Fibroblast of lung (primary cell): ENCODE measurements around the gene TSR3. TPM values are rescaled to one million over a fixed set of nuclear protein-coding genes. Genes with fewer than 3 reads are reported as not detected.

Source experiments
- DNase-seq, 2 donors: peaks; one replicate each; pipeline versions ENCODE4 v3.0.0 to v3.0.0-alpha.2; 2010; ENCODE audit warnings: low read depth in 2 of 2
- H2AFZ ChIP-seq: 2 replicates; pipeline ENCODE4 v1.5.1; 2012; ENCODE audit warnings: low read length, control low read depth, inconsistent platforms
- H3K27ac ChIP-seq: 2 replicates; pipeline ENCODE4 v1.5.1; 2011; ENCODE audit warnings: low read length, control low read depth; ENCODE audit not compliant: insufficient read depth
- H3K27me3 ChIP-seq: 2 replicates; pipeline ENCODE4 v1.5.1; 2011; ENCODE audit warnings: mild to moderate bottlenecking, low read length; ENCODE audit not compliant: control insufficient read depth, insufficient read depth
- H3K36me3 ChIP-seq: 2 replicates; pipeline ENCODE4 v1.5.1; 2011; ENCODE audit warnings: low read length; ENCODE audit not compliant: control insufficient read depth, insufficient read depth
- H3K4me1 ChIP-seq: 2 replicates; pipeline ENCODE4 v1.5.1; 2011; ENCODE audit warnings: low read length; ENCODE audit not compliant: control insufficient read depth, insufficient read depth; ENCODE audit errors: extremely low read depth
- H3K4me2 ChIP-seq: 2 replicates; pipeline ENCODE4 v1.5.1; 2011; ENCODE audit warnings: low read length, control low read depth; ENCODE audit not compliant: insufficient read depth; ENCODE audit errors: extremely low read depth
- H3K4me3 ChIP-seq, 4 experiments: fragments of 200-600 bp in 1 of 4; sonication (generic) in 1 of 4; replicated peaks in 1 of 4; 2 replicates each; pipeline ENCODE4 v1.5.1; 2011 to 2016; ENCODE audit warnings: low read length in 4 of 4, low read depth in 3 of 4, mild to moderate bottlenecking in 3 of 4, control low read depth in 2 of 4, inconsistent platforms in 1 of 4, mixed read lengths in 1 of 4; ENCODE audit not compliant: insufficient read depth in 1 of 4; ENCODE audit errors: control extremely low read depth in 1 of 4
- H3K79me2 ChIP-seq: 2 replicates; pipeline ENCODE4 v1.5.1; 2012; ENCODE audit warnings: mild to moderate bottlenecking, low read length, inconsistent platforms; ENCODE audit not compliant: control insufficient read depth, insufficient read depth
- H3K9ac ChIP-seq: 2 replicates; pipeline ENCODE4 v1.5.1; 2011; ENCODE audit warnings: mild to moderate bottlenecking, low read length, control low read depth; ENCODE audit not compliant: insufficient read depth
- H3K9me3 ChIP-seq: 2 replicates; pipeline ENCODE4 v1.5.1; 2012; ENCODE audit warnings: low read depth, low read length; ENCODE audit not compliant: control insufficient read depth, insufficient read depth
- H4K20me1 ChIP-seq: 2 replicates; pipeline ENCODE4 v1.5.1; 2011; ENCODE audit warnings: low read length; ENCODE audit not compliant: control insufficient read depth, insufficient read depth; ENCODE audit errors: extremely low read depth
- CTCF ChIP-seq, 2 donors: IDR thresholded peaks in 1 of 2; conservative IDR thresholded peaks in 1 of 2; 1 replicate in 1 of 2; 2 replicates in 1 of 2; pipeline ENCODE4 v1.5.1; 2011 to 2012; ENCODE audit warnings: low read length in 2 of 2, control low read depth in 1 of 2, inconsistent platforms in 1 of 2, low read depth in 1 of 2, mild to moderate bottlenecking in 1 of 2
- EZH2 ChIP-seq: IDR thresholded peaks from 2 replicates; pipeline ENCODE4 v1.5.1; 2012; ENCODE audit warnings: low read length, control low read depth, mild to moderate bottlenecking; ENCODE audit errors: missing control alignments
- polyA plus RNA-seq, 2 donors: library from polyadenylated mRNA; depleted of rRNA in 1 of 2; stranded (reverse) in 1 of 2; unstranded in 1 of 2; fragments of >200 nt; gene quantifications; 2 replicates each; pipeline ENCODE4 v1.2.1, GENCODE V29; 2011 to 2012; ENCODE audit warnings: missing spikeins in 1 of 2
- total RNA-seq: library from RNA; depleted of rRNA; stranded (reverse); fragments of >200 nt; gene quantifications from 2 replicates; pipeline ENCODE4 v1.2.1, GENCODE V29; 2014

The TSR3 gene
- total and polyA plus RNA-seq, 2 donors (not counting 1 experiment from before 2014, with no cell fraction given), result 36.2 to 77.6 TPM

- Histone ChIP-seq H3K36me3 (peaks cover 15% of the 10 kb centered on the region), H3K9me3 (no peaks in the 10 kb centered on the region), H3K4me2 (no peak overlapping the region), H3K4me1 (peaks cover 5% of the 10 kb centered on the region), H3K4me3 (no peak overlapping the region), H3K79me2 (peaks cover 21% of the 10 kb centered on the region), H2AFZ (no peak overlapping the region), H4K20me1 (no peaks in the 10 kb centered on the region), H3K27ac (no peak overlapping the region), H3K27me3 (no peaks in the 10 kb centered on the region), H3K9ac (no peak overlapping the region)
- DNase-seq, result no peak
- TF ChIP-seq CTCF (conservative IDR thresholded peaks at IDR 0.05 in 1 of 2, IDR thresholded peaks at IDR 0.05 in 1 of 2; ENCODE audit: low read depth in 1 of 2, low read length in 2 of 2) (no peak), EZH2 (no peak)
Measured at GRCh38 chr16:1347286-1347855, 4.3 kb downstream of the TSR3 start.

- H3K4me2 ChIP-seq, result no peak overlapping the region
- no peaks in the 10 kb centered on the region for H3K27me3 ChIP-seq
- no peak overlapping the region for H3K4me3 ChIP-seq
- H3K9ac ChIP-seq, result no peak overlapping the region
- H3K79me2 ChIP-seq, result peaks cover 15% of the 10 kb centered on the region
- H3K9me3 ChIP-seq, result no peaks in the 10 kb centered on the region
- peaks cover 15% of the 10 kb centered on the region for H3K36me3 ChIP-seq
- H4K20me1 ChIP-seq, result no peaks in the 10 kb centered on the region
- H2AFZ ChIP-seq, result no peak overlapping the region
- peaks cover 5% of the 10 kb centered on the region for H3K4me1 ChIP-seq
- H3K27ac ChIP-seq, result no peak overlapping the region
- DNase-seq, result no peak
- peak in 1 of 2 donors; percentile 4 for TF ChIP-seq CTCF (conservative IDR thresholded peaks at IDR 0.05 in 1 of 2, IDR thresholded peaks at IDR 0.05 in 1 of 2; ENCODE audit: low read depth in 1 of 2, low read length in 2 of 2)
- no peak for TF ChIP-seq EZH2
Measured at GRCh38 chr16:1346422-1347285, 5.0 kb downstream of the TSR3 start.

- Histone ChIP-seq H3K27ac (no peak overlapping the region), H3K27me3 (no peaks in the 10 kb centered on the region), H3K79me2 (peaks cover 7% of the 10 kb centered on the region)
Measured at GRCh38 chr16:1345651-1346421, 5.8 kb downstream of the TSR3 start.

More at GRCh38 chr16:1345651-1346421, 5.8 kb downstream of the TSR3 start:
- no peak overlapping the region for H3K4me3 ChIP-seq
- no peak for DNase-seq
- H3K9ac ChIP-seq, result no peak overlapping the region
- H3K36me3 ChIP-seq, result peaks cover 15% of the 10 kb centered on the region
- peaks cover 4% of the 10 kb centered on the region for H3K4me1 ChIP-seq
- H3K9me3 ChIP-seq, result no peaks in the 10 kb centered on the region
- no peak overlapping the region for H3K4me2 ChIP-seq
- no peaks in the 10 kb centered on the region for H4K20me1 ChIP-seq
- no peak overlapping the region for H2AFZ ChIP-seq
- no peak for TF ChIP-seq CTCF (conservative IDR thresholded peaks at IDR 0.05 in 1 of 2, IDR thresholded peaks at IDR 0.05 in 1 of 2; ENCODE audit: low read depth in 1 of 2, low read length in 2 of 2)
